Uterus (tissue), 4 donors: ENCODE measurements around the gene MYOCD. TPM values are rescaled to one million over a fixed set of nuclear protein-coding genes. Genes with fewer than 3 reads are reported as not detected.

ENCODE experiments used
- DNase-seq, 2 donors: peaks; one replicate each; pipeline ENCODE4 v3.0.0-alpha.2; 2019 to 2020
- H3K27ac ChIP-seq, 2 donors: fragments of 200-600 bp; sonication (generic); 1 replicate in 1 of 2; 2 replicates in 1 of 2; pipeline ENCODE4 v1.5.1; 2016 to 2018
- H3K27me3 ChIP-seq, 2 donors: fragments of 200-600 bp; sonication (generic); one replicate each; pipeline ENCODE4 v1.5.1; 2018 to 2019; ENCODE audit warnings: control low read depth in 1 of 2
- H3K36me3 ChIP-seq, 2 donors: fragments of 200-600 bp; sonication (generic); one replicate each; pipeline ENCODE4 v1.5.1; 2019; ENCODE audit warnings: control low read depth in 1 of 2
- H3K4me1 ChIP-seq, 2 donors: fragments of 200-600 bp; sonication (generic); one replicate each; pipeline ENCODE4 v1.5.1; 2018 to 2019; ENCODE audit warnings: control low read depth in 1 of 2
- H3K4me3 ChIP-seq, 2 donors: fragments of 200-600 bp; sonication (generic); 1 replicate in 1 of 2; 2 replicates in 1 of 2; pipeline ENCODE4 v1.5.1; 2018 to 2019; ENCODE audit warnings: mild to moderate bottlenecking in 1 of 2
- H3K9me3 ChIP-seq, 2 donors: fragments of 200-600 bp; sonication (generic); one replicate each; pipeline ENCODE4 v1.5.1; 2019; ENCODE audit warnings: control low read depth in 1 of 2
- CTCF ChIP-seq, 4 experiments: fragments of 200-600 bp in 2 of 4; fragments of 450-650 bp in 2 of 4; sonication (generic) in 2 of 4; IDR thresholded peaks; one replicate each; pipeline ENCODE4 v1.5.1; 2016 to 2019; ENCODE audit warnings: antibody characterized with exemption in 4 of 4, mild to moderate bottlenecking in 2 of 4, moderate library complexity in 1 of 4
- POLR2A ChIP-seq, 2 donors: fragments of 450-650 bp; IDR thresholded peaks; one replicate each; pipeline ENCODE4 v1.6.1; 2016; ENCODE audit warnings: antibody characterized with exemption in 2 of 2, mild to moderate bottlenecking in 1 of 2, moderate library complexity in 1 of 2
- intact Hi-C: fragments of 100-400 bp; cut with DNase I; formaldehyde crosslinking; loops from one replicate; pipeline ENCODE4 v1.15.1; 2023; ENCODE audit warnings: low total_unique reads
- total RNA-seq, 4 donors: library from RNA; depleted of rRNA in 3 of 4; stranded (reverse); fragments of >200 nt in 3 of 4; gene quantifications; one replicate each; pipeline versions ENCODE4 v1.1.0 to v1.2.4, GENCODE V29; 2014 to 2023
- donor health status: DM: yes; HTN: yes; CAD: no.

MYOCD gene
- total RNA-seq, 4 donors from 2014 or later: 3.3 to 54.6 (median 14.6) TPM

- Histone ChIP-seq H3K4me1 (peaks cover 0 to 6% of the 10 kb centered on the region in 2 donors), H3K27ac (peak overlapping the region; percentile 61 to 74), H3K36me3 (no peaks in the 10 kb centered on the region), H3K9me3 (no peaks in the 10 kb centered on the region), H3K27me3 (no peaks in the 10 kb centered on the region), H3K4me3 (no peak overlapping the region)
- intact Hi-C loops: no loop called here
- no peak for DNase-seq
- no peak for TF ChIP-seq POLR2A (IDR thresholded peaks at IDR 0.05)
- no peak for TF ChIP-seq CTCF (IDR thresholded peaks at IDR 0.05)
Observed at GRCh38 chr17:12620200-12620720, 45.4 kb upstream of the MYOCD start.

GRCh38 chr17:12622726-12623125 is 43.0 kb upstream of the MYOCD start:
- Histone ChIP-seq H3K27me3 (no peaks in the 10 kb centered on the region), H3K4me1 (peaks cover 0 to 8% of the 10 kb centered on the region in 2 donors), H3K9me3 (no peaks in the 10 kb centered on the region), H3K4me3 (no peak overlapping the region), H3K27ac (peak overlapping the region; percentile 53 to 62), H3K36me3 (no peaks in the 10 kb centered on the region)
- intact Hi-C loops: no loop called here
- DNase-seq: peak; percentile 51 to 58
- TF ChIP-seq POLR2A (IDR thresholded peaks at IDR 0.05): no peak
- no peak for TF ChIP-seq CTCF (IDR thresholded peaks at IDR 0.05)

- H3K36me3 ChIP-seq: no peaks in the 10 kb centered on the region
- H3K27me3 ChIP-seq: no peaks in the 10 kb centered on the region
- DNase-seq: no peak
- intact Hi-C loops: no loop called here
- H3K27ac ChIP-seq: peak overlapping the region; percentile 53 to 62
- peaks cover 0 to 13% of the 10 kb centered on the region in 2 donors for H3K4me1 ChIP-seq
- no peaks in the 10 kb centered on the region for H3K9me3 ChIP-seq
- no peak overlapping the region for H3K4me3 ChIP-seq
- no peak for TF ChIP-seq POLR2A (IDR thresholded peaks at IDR 0.05)
- TF ChIP-seq CTCF (IDR thresholded peaks at IDR 0.05): no peak
Observed at GRCh38 chr17:12623220-12623848, 42.4 kb upstream of the MYOCD start.

- Histone ChIP-seq H3K9me3 (no peaks in the 10 kb centered on the region), H3K36me3 (no peaks in the 10 kb centered on the region), H3K27me3 (no peaks in the 10 kb centered on the region), H3K27ac (peak overlapping the region; percentile 53 to 62), H3K4me3 (no peak overlapping the region), H3K4me1 (peaks cover 0 to 13% of the 10 kb centered on the region in 2 donors)
- intact Hi-C loops: no loop called here
- DNase-seq: no peak
- TF ChIP-seq CTCF (IDR thresholded peaks at IDR 0.05) (no peak), POLR2A (IDR thresholded peaks at IDR 0.05) (no peak)
Observed at GRCh38 chr17:12624211-12624610, 41.5 kb upstream of the MYOCD start.

GRCh38 chr17:12625092-12625491 is 40.6 kb upstream of the MYOCD start:
- peaks cover 0 to 13% of the 10 kb centered on the region in 2 donors for H3K4me1 ChIP-seq
- H3K9me3 ChIP-seq: no peaks in the 10 kb centered on the region
- intact Hi-C loops: no loop called here
- H3K27me3 ChIP-seq: no peaks in the 10 kb centered on the region
- no peak for DNase-seq
- TF ChIP-seq POLR2A (IDR thresholded peaks at IDR 0.05): no peak
- no peak for TF ChIP-seq CTCF (IDR thresholded peaks at IDR 0.05)
- H3K36me3 ChIP-seq: no peaks in the 10 kb centered on the region
- peak overlapping the region in 1 of 2 donors; percentile 17 for H3K27ac ChIP-seq
- H3K4me3 ChIP-seq: no peak overlapping the region
